Coronary artery (tissue), 2 donors: ENCODE results near the gene RNASEH2A.

Experiments
- DNase-seq: peaks from one replicate; pipeline ENCODE4 v3.0.0-alpha.2; 2017; ENCODE audit warnings: low spot score
- H3K27ac ChIP-seq, 2 donors: fragments of 200-600 bp; sonication (generic); one replicate each; pipeline ENCODE4 v1.5.1; 2016 to 2019
- H3K4me3 ChIP-seq: fragments of 200-600 bp; sonication (generic); 2 replicates; pipeline ENCODE4 v1.5.1; 2016; ENCODE audit warnings: mild to moderate bottlenecking, moderate library complexity
- TF ChIP-seq, protein P1 (sequence below): fragments of 200-600 bp; sonication (generic); IDR thresholded peaks from one replicate; pipeline ENCODE4 v1.5.1; 2019; ENCODE audit warnings: antibody characterized with exemption

The RNASEH2A gene

DNA sequence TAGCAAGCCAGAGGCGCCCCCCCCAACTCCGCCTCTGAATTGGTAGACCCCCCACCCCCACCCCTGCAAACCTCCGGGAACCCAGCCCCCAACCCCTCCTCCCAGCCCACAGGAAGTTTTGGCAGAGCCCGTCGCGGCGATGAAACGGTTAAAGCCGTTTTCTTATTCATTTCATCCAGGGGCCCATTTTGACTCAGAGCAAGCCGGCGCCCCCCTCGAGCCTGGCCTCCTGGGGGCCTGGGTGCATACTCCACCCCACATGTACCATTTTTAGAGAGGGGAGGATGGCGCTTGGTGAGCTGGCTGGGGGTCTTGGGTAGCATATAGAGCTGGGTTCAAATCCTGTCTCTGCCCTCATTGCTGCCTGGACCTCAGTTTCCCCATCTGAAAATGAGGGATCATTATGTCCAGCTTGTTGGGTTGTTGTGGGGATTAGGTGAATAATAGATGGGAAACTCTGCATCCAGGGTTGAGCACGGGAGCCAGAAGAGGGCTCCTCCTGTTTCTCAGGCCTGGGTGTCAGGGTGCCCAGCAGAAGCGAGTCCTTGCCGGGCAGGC is 23.0 kb upstream of the RNASEH2A start:
- Histone ChIP-seq H3K4me3 (peak overlapping the region; percentile 75), H3K27ac (peak overlapping the region; percentile 97 to 99)
- TF ChIP-seq, protein P1, sequence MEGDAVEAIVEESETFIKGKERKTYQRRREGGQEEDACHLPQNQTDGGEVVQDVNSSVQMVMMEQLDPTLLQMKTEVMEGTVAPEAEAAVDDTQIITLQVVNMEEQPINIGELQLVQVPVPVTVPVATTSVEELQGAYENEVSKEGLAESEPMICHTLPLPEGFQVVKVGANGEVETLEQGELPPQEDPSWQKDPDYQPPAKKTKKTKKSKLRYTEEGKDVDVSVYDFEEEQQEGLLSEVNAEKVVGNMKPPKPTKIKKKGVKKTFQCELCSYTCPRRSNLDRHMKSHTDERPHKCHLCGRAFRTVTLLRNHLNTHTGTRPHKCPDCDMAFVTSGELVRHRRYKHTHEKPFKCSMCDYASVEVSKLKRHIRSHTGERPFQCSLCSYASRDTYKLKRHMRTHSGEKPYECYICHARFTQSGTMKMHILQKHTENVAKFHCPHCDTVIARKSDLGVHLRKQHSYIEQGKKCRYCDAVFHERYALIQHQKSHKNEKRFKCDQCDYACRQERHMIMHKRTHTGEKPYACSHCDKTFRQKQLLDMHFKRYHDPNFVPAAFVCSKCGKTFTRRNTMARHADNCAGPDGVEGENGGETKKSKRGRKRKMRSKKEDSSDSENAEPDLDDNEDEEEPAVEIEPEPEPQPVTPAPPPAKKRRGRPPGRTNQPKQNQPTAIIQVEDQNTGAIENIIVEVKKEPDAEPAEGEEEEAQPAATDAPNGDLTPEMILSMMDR = no peak
- no peak for DNase-seq

DNA sequence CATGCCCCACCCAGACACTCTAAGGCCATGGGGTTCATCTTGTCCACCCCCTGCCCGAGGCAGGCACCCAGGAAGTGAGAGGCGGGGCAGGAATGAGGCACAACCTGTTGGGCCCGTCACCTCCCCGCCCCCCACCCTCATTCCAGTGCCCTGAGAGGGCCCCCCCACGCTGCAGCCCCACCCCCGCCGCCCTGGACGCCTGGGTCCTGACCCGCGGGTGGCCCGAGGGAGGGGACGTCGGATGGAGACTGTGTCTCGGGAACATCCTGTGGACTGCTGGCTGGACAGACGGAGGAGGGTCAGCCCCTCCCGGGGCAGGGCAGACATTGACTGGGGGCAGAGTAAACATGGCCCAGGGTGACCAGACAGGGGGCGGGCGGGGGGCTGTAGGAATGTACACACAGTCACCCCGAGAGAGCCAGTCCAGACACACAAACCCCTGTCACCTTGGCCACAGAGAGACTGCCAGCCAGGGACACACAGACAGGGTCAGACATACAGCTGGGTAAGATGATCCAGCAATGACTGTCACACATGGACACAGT is 22.5 kb upstream of the RNASEH2A start:
- Histone ChIP-seq H3K27ac (peak overlapping the region; percentile 97 to 99), H3K4me3 (peak overlapping the region; percentile 75)
- DNase-seq = peak; percentile 88
- TF ChIP-seq, protein P1 = no peak

DNA sequence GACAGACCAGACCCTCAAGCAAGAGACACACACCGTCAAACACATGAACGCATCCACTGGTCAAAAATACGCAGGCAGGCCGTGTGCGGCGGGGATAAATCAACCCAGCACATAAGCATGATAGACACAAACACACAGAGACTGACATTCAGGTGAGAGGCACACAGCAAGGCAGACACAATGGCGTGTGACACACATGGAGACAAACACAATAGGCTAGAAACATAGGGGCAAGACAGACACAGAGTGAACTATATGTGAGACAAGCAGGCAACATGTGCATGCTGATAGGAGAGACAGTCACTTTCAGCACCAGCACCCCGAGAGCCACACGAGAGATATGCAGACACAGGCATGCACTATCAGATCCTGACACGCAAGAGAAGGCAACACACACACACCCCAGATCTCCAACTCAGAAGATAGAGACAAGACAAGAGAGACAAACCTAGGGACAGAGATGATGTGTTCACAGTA is 22.0 kb upstream of the RNASEH2A start:
- no peak for DNase-seq
- TF ChIP-seq, protein P1 = no peak
- H3K4me3 ChIP-seq = peak overlapping the region; percentile 3
- H3K27ac ChIP-seq = peak overlapping the region; percentile 97 to 99

DNA sequence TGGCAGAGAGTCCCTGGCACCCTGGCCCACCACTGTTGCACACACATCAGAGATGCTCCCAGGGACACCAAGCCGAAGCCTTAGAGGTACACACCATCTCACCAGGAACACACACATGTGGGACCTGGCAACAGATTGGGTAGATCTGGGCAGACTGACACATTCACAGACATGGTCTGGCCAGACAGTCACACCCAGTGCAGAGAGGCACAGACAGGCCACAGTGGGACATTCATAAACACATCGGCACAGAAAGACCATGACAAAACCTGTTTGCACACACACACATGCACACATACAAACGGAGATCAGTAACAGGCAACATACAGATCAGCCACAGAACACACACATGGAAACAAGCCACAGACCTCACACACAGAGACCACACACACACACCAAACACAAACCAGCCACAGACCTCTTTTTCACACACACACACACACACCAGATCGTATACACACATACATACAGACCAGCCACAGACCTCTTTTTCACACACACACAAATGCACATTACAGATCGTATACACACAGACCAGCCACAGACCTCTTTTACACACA is 21.4 kb upstream of the RNASEH2A start:
- Histone ChIP-seq H3K27ac (peak overlapping the region; percentile 97 to 99), H3K4me3 (peak overlapping the region; percentile 23)
- TF ChIP-seq, protein P1 = no peak
- DNase-seq = no peak

DNA sequence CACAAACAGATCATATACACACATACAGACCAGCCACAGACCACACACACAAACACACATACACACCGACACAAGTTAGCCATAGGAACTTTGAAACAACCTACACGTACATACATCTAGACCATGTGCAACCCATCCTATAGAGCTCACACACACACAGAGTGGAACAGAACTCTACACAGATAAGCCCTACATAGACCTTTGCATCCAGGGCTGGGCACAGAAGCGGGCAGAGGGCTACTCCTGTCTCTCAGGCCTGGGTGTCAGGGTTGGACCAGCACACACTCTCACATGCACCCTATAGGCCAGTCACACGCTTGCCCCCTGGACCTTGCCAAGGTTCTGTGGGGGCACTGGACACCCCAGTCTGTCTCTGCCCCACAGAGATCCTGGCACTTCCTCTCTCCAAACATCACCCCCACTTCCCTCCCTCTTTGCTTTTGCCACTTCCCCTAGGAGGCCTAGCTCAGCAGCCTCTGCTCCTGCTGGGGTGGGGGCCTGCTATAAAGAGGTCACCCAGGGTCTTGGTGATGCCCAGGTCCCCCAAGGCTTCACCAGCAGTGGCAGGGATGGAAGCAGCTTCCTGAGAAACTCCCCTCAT is 20.9 kb upstream of the RNASEH2A start:
- H3K27ac ChIP-seq = peak overlapping the region; percentile 97 to 99
- no peak for DNase-seq
- peak overlapping the region; percentile 23 for H3K4me3 ChIP-seq
- TF ChIP-seq, protein P1 = no peak

DNA sequence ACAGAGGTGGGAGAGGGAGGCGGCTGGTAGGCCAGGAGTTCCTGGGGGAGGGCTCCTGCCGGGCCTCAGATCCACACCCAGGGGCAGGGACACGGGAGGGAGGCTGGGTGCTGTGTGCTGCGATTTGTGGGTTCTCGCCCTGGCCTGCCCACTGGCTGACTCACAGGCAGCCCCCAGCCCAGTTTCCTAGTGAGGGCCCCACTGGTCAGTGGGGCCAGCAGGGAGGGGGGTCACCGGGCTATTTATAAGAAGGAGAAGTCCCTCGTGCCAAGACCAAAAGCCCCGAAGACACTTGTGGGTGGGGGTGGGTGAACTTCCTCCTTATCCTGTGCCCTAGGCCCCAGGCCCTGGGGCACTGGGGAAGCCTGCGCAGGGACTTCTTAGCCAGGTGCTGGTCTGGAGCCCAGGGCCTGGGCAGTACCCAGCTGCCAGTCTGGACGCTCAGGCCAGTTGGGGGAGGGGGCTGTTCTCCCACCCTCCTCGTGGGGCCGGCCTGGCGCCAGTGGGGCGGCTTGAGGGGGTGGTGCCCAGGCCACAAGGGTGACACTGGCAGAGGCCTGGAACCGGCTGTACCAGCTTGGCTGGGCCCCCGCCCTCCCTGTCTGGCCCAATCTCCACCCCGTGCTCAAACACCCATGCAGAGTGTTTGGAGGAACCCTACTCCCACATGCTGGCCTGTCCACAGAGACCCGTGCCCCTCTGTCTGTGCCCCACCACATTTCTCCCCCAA is 20.1 kb upstream of the RNASEH2A start:
- peak; percentile 89 for DNase-seq
- TF ChIP-seq, protein P1 = no peak
- peak overlapping the region; percentile 97 to 99 for H3K27ac ChIP-seq
- H3K4me3 ChIP-seq = peak overlapping the region; percentile 28
